ENCODE measurements around the gene AMBP. TPM values are rescaled to one million over a fixed set of nuclear protein-coding genes. Genes with fewer than 3 reads are reported as not detected.

The AMBP gene
- total RNA-seq, 1 experiment from 2014 or later, result 0.22 TPM

GRCh38 chr9:114114364-114114763, 36.3 kb upstream of the AMBP start:
- Histone ChIP-seq H3K9me3 (ENCODE audit: low read length) (no peaks in the 10 kb centered on the region), H3K27me3 (ENCODE audit: low read length) (no peaks in the 10 kb centered on the region), H3K27ac (ENCODE audit: low read length) (no peak overlapping the region), H3K4me2 (ENCODE audit: low read length) (no peak overlapping the region), H3K79me2 (ENCODE audit: low read length) (no peaks in the 10 kb centered on the region), H2AFZ (ENCODE audit: low read length) (no peak overlapping the region), H3K36me3 (ENCODE audit: low read depth, low read length) (no peaks in the 10 kb centered on the region), H4K20me1 (ENCODE audit: low read length) (no peaks in the 10 kb centered on the region), H3K9ac (ENCODE audit: low read length) (no peak overlapping the region), H3K4me3 (ENCODE audit: low read length) (no peak overlapping the region), H3K9me2 (replicated peaks; ENCODE audit: low read length) (no peaks in the 10 kb centered on the region), H3K4me1 (ENCODE audit: insufficient read depth, low read length) (peaks cover 9% of the 10 kb centered on the region), H3F3A (ENCODE audit: low read length, unreplicated experiment) (no peaks in the 10 kb centered on the region)
- ATAC-seq (no peak), DNase-seq (peak; percentile 3)
- ChIA-PET POLR2A (ENCODE audit: unreplicated experiment) (no interaction called here), CTCF (no interaction called here)
- TF ChIP-seq CTCF (conservative IDR thresholded peaks at IDR 0.05; ENCODE audit: low read depth, low read length), result no peak
- no peak for TF ChIP-seq EZH2phosphoT487 (IDR thresholded peaks at IDR 0.05; ENCODE audit: borderline replicate concordance, low read length)
- TF ChIP-seq EZH2 (IDR thresholded peaks at IDR 0.05; ENCODE audit: low read length, unreplicated experiment), result no peak
- no TSS peak for BruUV-seq (replicated peaks)
- intact Hi-C loops (cut with micrococcal nuclease), result no loop called here

GRCh38 chr9:114112778-114113584, 34.9 kb upstream of the AMBP start:
- Histone ChIP-seq H2AFZ (ENCODE audit: low read length) (no peak overlapping the region), H3K4me1 (ENCODE audit: insufficient read depth, low read length) (peaks cover 6% of the 10 kb centered on the region), H4K20me1 (ENCODE audit: low read length) (no peaks in the 10 kb centered on the region), H3K9me2 (replicated peaks; ENCODE audit: low read length) (no peaks in the 10 kb centered on the region), H3K27ac (ENCODE audit: low read length) (no peak overlapping the region), H3K4me3 (ENCODE audit: low read length) (no peak overlapping the region), H3K79me2 (ENCODE audit: low read length) (no peaks in the 10 kb centered on the region), H3K27me3 (ENCODE audit: low read length) (no peaks in the 10 kb centered on the region), H3K9me3 (ENCODE audit: low read length) (no peaks in the 10 kb centered on the region), H3K36me3 (ENCODE audit: low read depth, low read length) (no peaks in the 10 kb centered on the region), H3K4me2 (ENCODE audit: low read length) (no peak overlapping the region), H3F3A (ENCODE audit: low read length, unreplicated experiment) (no peaks in the 10 kb centered on the region), H3K9ac (ENCODE audit: low read length) (no peak overlapping the region)
- BruUV-seq (replicated peaks), result no TSS peak
- intact Hi-C loops (cut with micrococcal nuclease), result no loop called here
- ATAC-seq (no peak), DNase-seq (peak; percentile 43)
- POLR2A ChIA-PET (ENCODE audit: unreplicated experiment), result no interaction called here
- TF ChIP-seq EZH2phosphoT487 (IDR thresholded peaks at IDR 0.05; ENCODE audit: borderline replicate concordance, low read length), result no peak
- no peak for TF ChIP-seq EZH2 (IDR thresholded peaks at IDR 0.05; ENCODE audit: low read length, unreplicated experiment)
- no peak for TF ChIP-seq CTCF (conservative IDR thresholded peaks at IDR 0.05; ENCODE audit: low read depth, low read length)
- CTCF ChIA-PET, result interaction anchor here (0.8 kb wide), 1 partner anchor 178 kb away, joined by 3 read pairs; no protein-coding TSS in a partner anchor

- POLR2A ChIA-PET (ENCODE audit: unreplicated experiment), result no interaction called here
- H3K27ac ChIP-seq (ENCODE audit: low read length), result no peak overlapping the region
Observed at GRCh38 chr9:114112325-114112724, 34.2 kb upstream of the AMBP start.

More at GRCh38 chr9:114112325-114112724, 34.2 kb upstream of the AMBP start:
- Histone ChIP-seq H2AFZ (ENCODE audit: low read length) (no peak overlapping the region), H3K4me3 (ENCODE audit: low read length) (no peak overlapping the region), H3K9me3 (ENCODE audit: low read length) (no peaks in the 10 kb centered on the region), H4K20me1 (ENCODE audit: low read length) (no peaks in the 10 kb centered on the region), H3K4me2 (ENCODE audit: low read length) (no peak overlapping the region), H3K9ac (ENCODE audit: low read length) (no peak overlapping the region), H3K4me1 (ENCODE audit: insufficient read depth, low read length) (peaks cover 6% of the 10 kb centered on the region), H3K36me3 (ENCODE audit: low read depth, low read length) (no peaks in the 10 kb centered on the region), H3K27me3 (ENCODE audit: low read length) (no peaks in the 10 kb centered on the region), H3K9me2 (replicated peaks; ENCODE audit: low read length) (no peaks in the 10 kb centered on the region), H3K79me2 (ENCODE audit: low read length) (no peaks in the 10 kb centered on the region), H3F3A (ENCODE audit: low read length, unreplicated experiment) (no peaks in the 10 kb centered on the region)
- BruUV-seq (replicated peaks), result no TSS peak
- intact Hi-C loops (cut with micrococcal nuclease), result no loop called here
- CTCF ChIA-PET, result interaction anchor here (0.8 kb wide), 1 partner anchor 178 kb away, joined by 3 read pairs; no protein-coding TSS in a partner anchor
- TF ChIP-seq CTCF (conservative IDR thresholded peaks at IDR 0.05; ENCODE audit: low read depth, low read length) (no peak), EZH2phosphoT487 (IDR thresholded peaks at IDR 0.05; ENCODE audit: borderline replicate concordance, low read length) (no peak), EZH2 (IDR thresholded peaks at IDR 0.05; ENCODE audit: low read length, unreplicated experiment) (no peak)
- ATAC-seq, result no peak
- no peak for DNase-seq

Measured in PC-3 (cell line).